CD4-positive, alpha-beta T cell treated with Interleukin-17A for 4 hours (primary cell): ENCODE results near the gene ARL15.
"Not testable (repeated sequence)": the region's sequence is repeated elsewhere in the genome, so short reads cannot be mapped to it uniquely, and the experiment has no call there.

Source experiments
- DNase-seq: peaks from one replicate; pipeline ENCODE4 v3.0.0-alpha.2; 2020; ENCODE audit warnings: mixed read lengths

The ARL15 gene

GRCh38 chr5:53879708-53880323 lies 430.6 kb downstream of the ARL15 start:
- DNase-seq, result no peak

GRCh38 chr5:53878015-53878414 lies 432.4 kb downstream of the ARL15 start:
- no peak for DNase-seq

GRCh38 chr5:53877243-53877642 lies 433.1 kb downstream of the ARL15 start:
- no peak for DNase-seq

GRCh38 chr5:53874409-53874808 lies 436.0 kb downstream of the ARL15 start:
- DNase-seq, result no peak

- DNase-seq, result no peak
These were observed 437.1 kb downstream of the ARL15 start for GRCh38 chr5:53873235-53873634.

- no peak for DNase-seq
These were observed 438.6 kb downstream of the ARL15 start for GRCh38 chr5:53871775-53872174.

- DNase-seq, result no peak
These were observed 439.3 kb downstream of the ARL15 start for GRCh38 chr5:53871050-53871449.

- no peak for DNase-seq
These were observed 451.5 kb downstream of the ARL15 start for GRCh38 chr5:53858700-53859456.

GRCh38 chr5:53856506-53856905 lies 453.9 kb downstream of the ARL15 start:
- no peak for DNase-seq

GRCh38 chr5:53836851-53837430 lies 473.4 kb downstream of the ARL15 start:
- not testable (repeated sequence) for DNase-seq

- no peak for DNase-seq
These were observed 475.9 kb downstream of the ARL15 start for GRCh38 chr5:53834500-53834899.
